Measurements from ENCODE around the gene ZNF483.
A peak's percentile ranks its signal among the peaks of the same experiment; 100 is the strongest.

ZNF483 gene

GRCh38 chr9:111586378-111586777 is 61.4 kb downstream of the ZNF483 start:
- no peaks in the 10 kb centered on the region for H3K9me3 Mint-ChIP-seq
- no peaks in the 10 kb centered on the region for H3K27me3 Mint-ChIP-seq (ENCODE audit: low read depth)
- H3K4me1 Mint-ChIP-seq = no peaks in the 10 kb centered on the region
- no peak overlapping the region for H3K4me3 Mint-ChIP-seq
- no peak overlapping the region for H3K27ac Mint-ChIP-seq
- TF ChIP-seq CTCF (IDR thresholded peaks at IDR 0.05; ENCODE audit: unreplicated experiment in 3 of 3) = no peak
- peaks cover 17% of the 10 kb centered on the region for H3K36me3 Mint-ChIP-seq (ENCODE audit: low read depth)

- Mint-ChIP-seq H3K27ac (no peak overlapping the region), H3K27me3 (ENCODE audit: low read depth) (no peaks in the 10 kb centered on the region), H3K36me3 (ENCODE audit: low read depth) (peaks cover 39% of the 10 kb centered on the region), H3K4me1 (no peaks in the 10 kb centered on the region), H3K4me3 (no peak overlapping the region), H3K9me3 (no peaks in the 10 kb centered on the region)
- no peak for TF ChIP-seq CTCF (IDR thresholded peaks at IDR 0.05; ENCODE audit: unreplicated experiment in 3 of 3)
These were observed 63.9 kb downstream of the ZNF483 start for GRCh38 chr9:111588846-111589245.

GRCh38 chr9:111597852-111598732 is 73.1 kb downstream of the ZNF483 start:
- Mint-ChIP-seq H3K4me1 (peaks cover 32% of the 10 kb centered on the region), H3K36me3 (ENCODE audit: low read depth) (peaks cover 33% of the 10 kb centered on the region), H3K4me3 (peak overlapping the region; percentile 92 to 94 (median 93)), H3K27me3 (ENCODE audit: low read depth) (no peaks in the 10 kb centered on the region), H3K27ac (peak overlapping the region; percentile 95 to 98 (median 95)), H3K9me3 (no peaks in the 10 kb centered on the region)
- peak; percentile 76 to 83 (median 81) for TF ChIP-seq CTCF (IDR thresholded peaks at IDR 0.05; ENCODE audit: unreplicated experiment in 3 of 3)

- Mint-ChIP-seq H3K27me3 (ENCODE audit: low read depth) (no peaks in the 10 kb centered on the region), H3K27ac (peak overlapping the region; percentile 95 to 98 (median 95)), H3K9me3 (no peaks in the 10 kb centered on the region), H3K4me3 (peak overlapping the region; percentile 92 to 94 (median 93)), H3K36me3 (ENCODE audit: low read depth) (peaks cover 27% of the 10 kb centered on the region), H3K4me1 (peaks cover 33% of the 10 kb centered on the region)
- TF ChIP-seq CTCF (IDR thresholded peaks at IDR 0.05; ENCODE audit: unreplicated experiment in 3 of 3) = no peak
These were observed 73.7 kb downstream of the ZNF483 start for GRCh38 chr9:111598733-111599091.

GRCh38 chr9:111599092-111599954 is 74.3 kb downstream of the ZNF483 start, which contains the start of gene PTGR1:
Gene PTGR1 (minus strand): TSS chr9:111599647. CDS start chr9:111597422, 2,225 bp downstream.
- H3K36me3 Mint-ChIP-seq (ENCODE audit: low read depth) = peaks cover 21% of the 10 kb centered on the region
- H3K9me3 Mint-ChIP-seq = no peaks in the 10 kb centered on the region
- TF ChIP-seq CTCF (IDR thresholded peaks at IDR 0.05; ENCODE audit: unreplicated experiment in 3 of 3) = no peak
- H3K4me3 Mint-ChIP-seq = peak within 1 kb of the TSS; percentile 92 to 94 (median 93)
- H3K27ac Mint-ChIP-seq = peak within 1 kb of the TSS; percentile 95 to 98 (median 95)
- peaks cover 33% of the 10 kb centered on the region for H3K4me1 Mint-ChIP-seq
- no peaks in the 10 kb centered on the region for H3K27me3 Mint-ChIP-seq (ENCODE audit: low read depth)

Data from nephron (organoid).